ENCODE results near the gene NSMCE1. TPM values are rescaled to one million over a fixed set of nuclear protein-coding genes. Genes with fewer than 3 reads are reported as not detected.
A peak's percentile ranks its signal among the peaks of the same experiment; 100 is the strongest.

NSMCE1 gene, protein sequence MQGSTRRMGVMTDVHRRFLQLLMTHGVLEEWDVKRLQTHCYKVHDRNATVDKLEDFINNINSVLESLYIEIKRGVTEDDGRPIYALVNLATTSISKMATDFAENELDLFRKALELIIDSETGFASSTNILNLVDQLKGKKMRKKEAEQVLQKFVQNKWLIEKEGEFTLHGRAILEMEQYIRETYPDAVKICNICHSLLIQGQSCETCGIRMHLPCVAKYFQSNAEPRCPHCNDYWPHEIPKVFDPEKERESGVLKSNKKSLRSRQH
- total RNA-seq = 100 to 1,000 TPM; 112 to 117 TPM

DNA sequence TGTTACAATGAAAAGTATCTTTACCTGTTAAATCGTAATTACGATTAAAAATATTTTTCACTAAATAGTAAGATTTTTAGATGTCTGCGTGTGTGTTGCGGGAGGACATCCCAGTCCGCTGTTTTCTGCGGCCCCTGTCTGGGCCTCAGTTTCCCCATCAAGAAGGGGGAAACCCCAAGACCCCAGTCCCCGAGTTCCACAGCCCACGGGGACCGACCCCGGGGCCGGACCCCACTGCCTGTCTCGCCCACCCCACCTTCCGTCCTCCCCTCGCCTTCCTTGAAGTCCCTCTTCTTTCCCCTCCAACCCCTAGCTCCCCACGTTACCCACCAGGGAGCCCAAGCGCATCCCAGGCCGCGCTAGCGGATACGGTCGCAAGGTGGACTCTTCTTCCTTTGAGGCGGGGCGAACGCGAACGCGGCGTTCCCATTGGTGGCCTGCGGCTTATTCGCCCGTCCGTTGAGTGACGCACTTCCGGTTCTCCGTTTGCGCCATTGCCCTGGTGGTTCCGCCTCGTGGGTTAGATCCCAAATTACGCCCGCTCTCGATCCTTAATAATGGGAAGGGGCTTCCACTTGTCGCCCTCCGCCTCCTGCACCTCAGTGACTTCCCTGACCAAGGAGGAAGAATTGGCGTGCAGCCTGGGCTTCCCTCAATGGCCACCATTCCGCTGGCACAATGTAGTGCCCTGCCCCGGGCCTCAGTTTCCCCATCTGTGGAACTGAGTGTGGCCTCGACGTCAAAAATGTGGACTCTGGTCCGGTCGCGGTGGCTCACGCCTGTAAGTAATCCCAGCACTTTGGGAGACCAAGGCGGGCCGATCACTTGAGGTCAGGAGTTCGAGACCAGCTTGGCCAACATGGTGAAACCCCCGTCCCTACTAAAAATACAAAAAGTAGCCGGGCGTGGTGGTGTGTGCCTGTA lies at the start of gene NSMCE1:
Gene NSMCE1 (minus strand): TSS at position 397 of the 924 bp plus-strand sequence. CDS start 11,202 bp downstream, outside the sequence.
- no peaks in the 10 kb centered on the region for H3K27me3 Mint-ChIP-seq (ENCODE audit: low read depth)
- H3K36me3 Mint-ChIP-seq (ENCODE audit: low read depth) = peaks cover 25% of the 10 kb centered on the region
- CTCF ChIA-PET = interaction anchor here (1.5 kb wide), 1 partner anchor 34 kb away, joined by 7 read pairs; no protein-coding TSS in a partner anchor
- intact Hi-C loops (cut with micrococcal nuclease) = loop anchor here (1.0 kb wide), 1 partner anchor 31 kb away; no protein-coding TSS in a partner anchor
- H3K4me1 Mint-ChIP-seq (ENCODE audit: low read depth) = peaks cover 67% of the 10 kb centered on the region
- H3K27ac Mint-ChIP-seq = peak within 1 kb of the TSS; percentile 96
- peaks cover 3% of the 10 kb centered on the region for H3K9me3 Mint-ChIP-seq
- H3K4me3 Mint-ChIP-seq = peak within 1 kb of the TSS; percentile 96
- peak; percentile 99 for DNase-seq

DNA sequence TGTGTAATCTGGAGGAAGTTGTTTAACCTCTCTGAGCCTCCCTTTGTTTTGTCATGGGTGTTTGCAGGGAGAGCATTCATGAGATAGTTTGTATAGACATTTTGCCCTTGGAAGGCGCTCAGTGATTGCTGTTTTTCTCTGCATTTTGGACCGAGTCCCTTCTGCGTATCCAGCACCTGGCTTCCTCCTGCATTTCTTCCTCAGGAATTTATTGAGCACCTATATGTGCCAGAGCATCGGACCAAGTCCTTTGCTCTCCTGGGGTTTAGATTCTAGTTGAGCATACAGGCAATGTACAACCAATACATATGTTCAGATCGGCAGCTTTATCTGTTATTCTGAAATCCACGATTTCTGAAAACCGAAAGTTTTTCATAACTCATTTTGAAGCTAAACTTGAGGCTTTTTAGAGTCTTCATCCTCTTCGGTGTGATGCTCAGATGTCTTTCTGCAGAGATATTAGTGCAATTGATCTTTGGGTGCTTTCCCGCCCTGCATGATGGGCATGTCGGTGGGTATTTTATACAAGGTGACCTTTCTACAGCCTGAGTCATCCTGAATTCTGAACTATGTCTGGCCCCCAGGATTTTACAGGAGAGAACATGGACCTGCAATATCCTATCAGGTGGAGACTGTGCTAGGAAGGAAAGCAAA lies 49.3 kb upstream of the NSMCE1 start:
- H3K4me3 Mint-ChIP-seq = peak overlapping the region; percentile 99
- CTCF ChIA-PET = interaction anchor here (0.8 to 7.3 kb wide), 26 partner anchors 9 to 164 kb away, joined by 3 to 103 read pairs (median 4); no protein-coding TSS in a partner anchor
- H3K36me3 Mint-ChIP-seq (ENCODE audit: low read depth) = peaks cover 63% of the 10 kb centered on the region
- peak overlapping the region; percentile 97 for H3K27ac Mint-ChIP-seq
- intact Hi-C loops (cut with micrococcal nuclease) = loop anchor here (1.0 to 5.0 kb wide), 13 partner anchors 9 to 721 kb away; partner anchors contain the start of gene KDM8
- H3K27me3 Mint-ChIP-seq (ENCODE audit: low read depth) = no peaks in the 10 kb centered on the region
- no peaks in the 10 kb centered on the region for H3K9me3 Mint-ChIP-seq
- peaks cover 74% of the 10 kb centered on the region for H3K4me1 Mint-ChIP-seq (ENCODE audit: low read depth)
- DNase-seq = peak; percentile 75

DNA sequence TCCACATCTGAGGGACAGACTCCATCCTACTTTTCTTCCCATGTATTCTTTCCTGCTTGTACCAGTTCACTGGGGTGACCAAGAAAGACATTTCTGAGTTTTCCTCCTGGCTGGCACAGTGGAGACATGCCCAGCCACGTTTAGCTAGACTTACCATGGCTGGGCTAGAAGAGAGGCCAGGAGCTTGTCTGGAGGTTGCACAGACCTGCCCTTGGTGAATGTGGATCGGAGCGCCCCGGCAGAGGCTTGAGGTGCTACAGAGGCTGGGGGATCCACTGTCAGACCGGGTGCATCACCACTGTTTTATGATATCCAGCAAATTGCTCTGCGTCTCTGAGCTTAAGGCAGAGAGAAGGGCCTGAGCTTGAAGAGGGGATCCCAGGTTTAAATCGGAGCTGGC lies 48.7 kb upstream of the NSMCE1 start:
- DNase-seq = peak; percentile 31
- Mint-ChIP-seq H3K27me3 (ENCODE audit: low read depth) (no peaks in the 10 kb centered on the region), H3K4me1 (ENCODE audit: low read depth) (peaks cover 71% of the 10 kb centered on the region), H3K9me3 (no peaks in the 10 kb centered on the region), H3K4me3 (peak overlapping the region; percentile 99), H3K36me3 (ENCODE audit: low read depth) (peaks cover 58% of the 10 kb centered on the region), H3K27ac (peak overlapping the region; percentile 97)
- intact Hi-C loops (cut with micrococcal nuclease) = loop anchor here (2.0 to 5.0 kb wide), 2 partner anchors 149 to 720 kb away; no protein-coding TSS in a partner anchor
- CTCF ChIA-PET = interaction anchor here (0.5 to 7.3 kb wide), 23 partner anchors 11 to 163 kb away, joined by 3 to 103 read pairs (median 4); no protein-coding TSS in a partner anchor

DNA sequence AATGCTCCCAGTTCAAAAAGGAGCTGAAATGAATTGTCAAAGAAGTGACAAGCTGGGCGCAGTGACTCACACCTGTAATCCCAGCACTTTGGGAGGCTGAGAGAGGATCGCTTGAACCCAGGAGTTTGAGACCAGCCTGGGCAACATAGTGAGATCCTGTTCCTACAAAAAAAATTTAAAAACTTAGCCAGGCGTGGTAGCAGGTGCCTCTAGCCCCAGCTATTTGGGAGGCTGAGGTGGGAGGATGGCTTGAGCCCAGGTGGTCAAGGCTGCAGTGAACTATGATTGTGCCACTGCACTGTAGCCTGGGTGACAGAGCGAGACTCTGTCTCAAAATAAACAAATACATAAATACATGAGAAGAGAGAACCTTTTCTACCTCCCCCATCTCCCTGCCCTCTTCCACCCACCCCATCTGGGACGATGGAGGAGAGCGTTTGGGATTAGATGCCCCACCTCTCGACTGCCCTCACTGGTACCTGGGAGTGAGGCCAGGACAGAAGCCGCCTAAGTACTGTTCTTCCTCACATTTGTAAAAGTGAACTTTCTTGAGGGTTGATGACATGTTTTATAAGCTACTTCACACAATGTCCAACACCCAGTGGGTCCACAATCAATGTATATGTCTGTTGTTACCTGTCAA lies 47.6 kb upstream of the NSMCE1 start:
- Mint-ChIP-seq H3K4me3 (peak overlapping the region; percentile 99), H3K27ac (peak overlapping the region; percentile 97), H3K4me1 (ENCODE audit: low read depth) (peaks cover 66% of the 10 kb centered on the region), H3K9me3 (no peaks in the 10 kb centered on the region), H3K36me3 (ENCODE audit: low read depth) (peaks cover 50% of the 10 kb centered on the region), H3K27me3 (ENCODE audit: low read depth) (no peaks in the 10 kb centered on the region)
- CTCF ChIA-PET = interaction anchor here (0.6 to 7.3 kb wide), 16 partner anchors 23 to 715 kb away, joined by 3 to 103 read pairs (median 4); partner anchors contain the start of gene KDM8
- DNase-seq = no peak
- intact Hi-C loops (cut with micrococcal nuclease) = loop anchor here (2.0 to 5.0 kb wide), 2 partner anchors 147 to 719 kb away; no protein-coding TSS in a partner anchor

DNA sequence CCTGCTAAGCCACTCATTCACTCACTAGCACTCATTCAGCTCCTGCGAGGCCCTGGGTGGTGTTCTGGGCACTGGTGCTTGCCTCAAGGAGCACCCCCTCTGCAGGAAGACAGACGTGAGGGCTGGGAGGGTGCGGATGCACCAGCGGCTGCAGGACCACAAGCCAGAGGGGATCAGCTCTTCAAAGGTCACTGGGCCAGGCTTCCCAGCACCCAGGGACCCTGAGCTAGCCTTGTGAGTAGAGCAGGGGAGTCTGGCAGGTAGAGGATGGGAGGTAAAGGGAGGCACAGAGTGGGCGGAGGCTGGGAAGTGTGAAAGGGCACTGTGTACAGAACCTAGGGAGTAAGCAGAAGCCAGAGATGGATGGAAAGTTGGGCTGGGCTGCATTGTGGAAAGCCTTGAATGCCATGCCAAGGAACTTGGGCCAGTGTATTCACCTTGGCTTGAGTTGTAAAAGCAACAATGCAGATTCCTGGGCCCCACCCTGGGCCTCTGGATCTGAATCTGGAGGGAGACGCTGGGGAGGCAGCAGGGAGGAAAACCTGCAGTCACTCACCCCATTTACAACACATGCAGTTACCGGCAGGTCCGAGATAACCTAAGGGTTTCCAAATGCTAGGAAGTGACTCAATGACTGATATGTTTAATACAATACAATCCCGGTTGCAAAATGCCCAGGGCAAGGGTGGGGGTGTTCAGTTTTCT lies 46.9 kb upstream of the NSMCE1 start:
- H3K9me3 Mint-ChIP-seq = no peaks in the 10 kb centered on the region
- CTCF ChIA-PET = interaction anchor here (0.6 to 7.3 kb wide), 12 partner anchors 32 to 139 kb away, joined by 3 to 103 read pairs (median 4); partner anchors contain the start of gene KDM8
- H3K27me3 Mint-ChIP-seq (ENCODE audit: low read depth) = no peaks in the 10 kb centered on the region
- H3K27ac Mint-ChIP-seq = peak overlapping the region; percentile 97
- H3K4me3 Mint-ChIP-seq = peak overlapping the region; percentile 99
- intact Hi-C loops (cut with micrococcal nuclease) = loop anchor here (2.0 to 5.0 kb wide), 2 partner anchors 147 to 718 kb away; no protein-coding TSS in a partner anchor
- peak; percentile 86 for DNase-seq
- peaks cover 59% of the 10 kb centered on the region for H3K4me1 Mint-ChIP-seq (ENCODE audit: low read depth)
- H3K36me3 Mint-ChIP-seq (ENCODE audit: low read depth) = peaks cover 44% of the 10 kb centered on the region

DNA sequence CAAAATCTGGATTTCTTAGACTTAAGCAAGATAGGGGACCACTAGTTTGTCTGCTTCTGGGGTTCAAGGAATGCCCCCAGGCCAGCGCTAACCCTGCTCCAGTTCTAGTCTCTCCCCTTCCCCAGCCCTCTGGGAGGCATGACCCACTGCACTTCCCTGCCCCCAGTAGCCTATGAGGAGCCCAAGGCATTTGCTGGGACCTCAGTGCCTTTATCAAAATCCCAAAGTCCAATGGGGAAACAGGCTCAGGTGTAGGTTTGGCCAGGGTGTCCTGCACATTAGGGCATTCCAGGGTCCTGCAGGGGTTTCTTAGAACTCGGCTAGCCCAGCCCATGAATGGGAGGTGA lies 46.4 kb upstream of the NSMCE1 start:
- no peaks in the 10 kb centered on the region for H3K9me3 Mint-ChIP-seq
- H3K27ac Mint-ChIP-seq = peak overlapping the region; percentile 97
- H3K4me1 Mint-ChIP-seq (ENCODE audit: low read depth) = peaks cover 55% of the 10 kb centered on the region
- intact Hi-C loops (cut with micrococcal nuclease) = loop anchor here (5.0 kb wide), 1 partner anchor 718 kb away; no protein-coding TSS in a partner anchor
- no peaks in the 10 kb centered on the region for H3K27me3 Mint-ChIP-seq (ENCODE audit: low read depth)
- CTCF ChIA-PET = interaction anchor here (1.0 to 7.3 kb wide), 7 partner anchors 31 to 139 kb away, joined by 3 to 103 read pairs (median 5); no protein-coding TSS in a partner anchor
- peaks cover 40% of the 10 kb centered on the region for H3K36me3 Mint-ChIP-seq (ENCODE audit: low read depth)
- H3K4me3 Mint-ChIP-seq = peak overlapping the region; percentile 99
- no peak for DNase-seq

DNA sequence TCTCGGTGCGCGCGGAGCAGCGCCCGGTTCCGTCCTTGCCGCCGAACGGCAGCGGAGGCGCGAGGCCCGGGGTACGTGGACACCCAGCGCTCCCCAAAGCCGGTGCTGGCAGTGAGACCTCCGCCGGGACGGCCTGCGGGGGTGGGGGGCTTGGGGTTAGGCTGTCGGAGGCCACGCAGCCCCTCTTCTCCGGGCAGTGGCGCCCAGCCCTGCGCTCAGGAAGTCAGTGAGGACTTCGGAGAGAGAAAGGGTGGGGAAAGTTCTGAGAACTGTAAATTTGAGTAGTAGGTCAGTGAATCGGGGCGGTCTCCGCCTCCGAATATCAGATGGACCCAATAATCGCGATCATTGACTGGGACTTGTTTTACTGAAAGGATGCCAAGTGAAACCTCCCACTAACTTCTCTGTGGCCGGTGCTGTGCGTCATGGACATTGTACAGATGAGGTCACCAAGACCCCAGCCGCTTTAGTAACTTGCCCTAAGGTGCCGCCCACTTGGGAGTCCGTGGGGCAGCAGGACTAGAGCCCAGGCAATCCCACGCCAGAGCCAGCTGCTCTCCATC lies 45.7 kb upstream of the NSMCE1 start:
- intact Hi-C loops (cut with micrococcal nuclease) = no loop called here
- CTCF ChIA-PET = interaction anchor here (2.3 kb wide), 1 partner anchor 57 kb away, joined by 5 read pairs; no protein-coding TSS in a partner anchor
- peak overlapping the region; percentile 97 for H3K27ac Mint-ChIP-seq
- H3K36me3 Mint-ChIP-seq (ENCODE audit: low read depth) = peaks cover 33% of the 10 kb centered on the region
- peak; percentile 66 for DNase-seq
- no peaks in the 10 kb centered on the region for H3K27me3 Mint-ChIP-seq (ENCODE audit: low read depth)
- peaks cover 47% of the 10 kb centered on the region for H3K4me1 Mint-ChIP-seq (ENCODE audit: low read depth)
- peak overlapping the region; percentile 99 for H3K4me3 Mint-ChIP-seq
- H3K9me3 Mint-ChIP-seq = no peaks in the 10 kb centered on the region

DNA sequence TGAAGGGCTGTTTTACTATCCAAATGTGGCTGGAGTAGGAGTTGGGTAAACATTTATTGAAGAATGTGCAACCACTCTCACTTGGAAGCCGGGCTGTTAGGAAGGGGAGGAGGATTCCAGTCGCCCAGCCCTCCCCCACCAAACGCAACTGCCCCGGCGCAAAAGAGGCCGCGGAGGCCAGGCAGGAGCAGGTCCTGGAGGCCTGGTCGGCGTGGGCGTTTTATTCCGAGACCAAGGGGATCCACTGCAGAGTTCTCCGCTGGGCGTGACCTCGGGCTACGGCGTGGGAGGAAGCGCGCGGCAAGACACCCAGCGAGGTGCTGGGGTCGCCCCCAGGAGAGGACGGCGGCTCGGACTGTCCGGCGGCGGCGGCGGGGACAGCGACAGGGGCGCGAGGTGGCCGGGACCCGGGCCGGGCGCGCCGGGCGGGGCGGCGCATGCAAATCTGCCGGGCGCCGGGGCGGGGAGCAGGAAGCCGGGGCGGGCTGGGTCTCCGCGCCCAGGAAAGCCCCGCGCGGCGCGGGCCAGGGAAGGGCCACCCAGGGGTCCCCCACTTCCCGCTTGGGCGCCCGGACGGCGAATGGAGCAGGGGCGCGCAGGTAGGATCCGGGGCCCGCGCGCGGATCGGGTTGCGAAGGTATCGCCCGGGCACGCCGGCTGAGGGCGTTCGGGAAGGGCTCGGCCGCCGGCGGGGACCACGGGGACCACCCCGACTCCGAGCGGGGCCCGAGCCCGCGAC lies 45.0 kb upstream of the NSMCE1 start, which contains the start of gene IL4R:
Gene IL4R (plus strand): TSS at position 553 of the 739 bp plus-strand sequence. CDS start 26,230 bp downstream, outside the sequence.
- Mint-ChIP-seq H3K27ac (peak within 1 kb of the TSS; percentile 97), H3K27me3 (ENCODE audit: low read depth) (no peaks in the 10 kb centered on the region), H3K4me1 (ENCODE audit: low read depth) (peaks cover 41% of the 10 kb centered on the region), H3K36me3 (ENCODE audit: low read depth) (peaks cover 27% of the 10 kb centered on the region), H3K4me3 (peak within 1 kb of the TSS; percentile 99), H3K9me3 (no peaks in the 10 kb centered on the region)
- intact Hi-C loops (cut with micrococcal nuclease) = no loop called here
- CTCF ChIA-PET = no interaction called here
- DNase-seq = peak; percentile 83

DNA sequence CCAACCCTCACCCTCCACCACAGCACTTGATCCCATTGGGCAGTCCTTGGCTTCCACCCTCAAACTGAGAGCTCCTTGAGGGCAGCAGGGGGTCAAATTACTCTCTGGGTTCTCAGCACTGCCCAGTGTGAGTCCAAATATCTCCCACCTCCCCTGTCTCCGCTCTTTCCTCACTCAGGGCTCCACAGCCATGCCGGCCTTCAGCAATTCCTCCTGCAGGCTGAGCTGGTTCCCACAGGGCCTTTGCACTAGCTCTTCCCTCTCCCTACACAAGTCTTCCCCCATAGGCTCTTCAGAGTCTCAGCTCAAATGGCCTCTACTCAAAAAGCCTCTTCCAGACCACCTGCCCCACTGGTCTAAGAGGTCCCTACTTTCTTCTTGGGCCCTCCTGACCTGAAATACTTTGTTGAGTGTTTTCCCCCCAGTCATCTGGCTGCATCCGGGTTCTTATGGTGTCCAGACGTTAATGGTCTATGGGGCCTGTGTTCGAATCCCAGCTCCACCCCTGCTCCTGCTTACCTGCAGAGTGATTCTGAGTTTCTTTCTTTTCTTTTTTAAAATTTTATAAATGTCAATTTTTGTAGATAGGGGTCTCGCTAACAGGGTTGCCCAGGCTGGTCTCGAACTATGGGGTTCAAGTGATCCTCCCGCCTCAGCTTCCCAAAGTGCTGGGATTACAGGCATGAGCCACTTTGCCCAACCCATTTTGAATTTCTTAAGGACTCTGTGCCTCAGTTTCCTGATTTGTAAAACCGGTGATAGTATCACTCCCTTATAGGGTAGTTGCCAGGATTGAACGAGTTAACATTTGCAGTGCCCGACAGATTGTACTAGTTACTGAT lies 44.2 kb upstream of the NSMCE1 start:
- H3K36me3 Mint-ChIP-seq (ENCODE audit: low read depth) = peaks cover 26% of the 10 kb centered on the region
- CTCF ChIA-PET = interaction anchor here (0.9 to 1.3 kb wide), 2 partner anchors 37 to 134 kb away, joined by 4 to 6 read pairs; no protein-coding TSS in a partner anchor
- no peak for DNase-seq
- no peaks in the 10 kb centered on the region for H3K27me3 Mint-ChIP-seq (ENCODE audit: low read depth)
- peaks cover 35% of the 10 kb centered on the region for H3K4me1 Mint-ChIP-seq (ENCODE audit: low read depth)
- intact Hi-C loops (cut with micrococcal nuclease) = no loop called here
- H3K4me3 Mint-ChIP-seq = peak overlapping the region; percentile 84
- H3K9me3 Mint-ChIP-seq = no peaks in the 10 kb centered on the region
- H3K27ac Mint-ChIP-seq = peak overlapping the region; percentile 89

All from activated naive CD4-positive, alpha-beta T cell treated with anti-CD3 and anti-CD28 coated beads for 36 hours (primary cell).